Measurements from ENCODE around the gene ERP44.
A peak's percentile ranks its signal among the peaks of the same experiment; 100 is the strongest.
"Not testable (repeated sequence)": the region's sequence is repeated elsewhere in the genome, so short reads cannot be mapped to it uniquely, and the experiment has no call there.

The ERP44 gene

GRCh38 chr9:100096378-100096916 lies 2.4 kb downstream of the ERP44 start:
- DNase-seq: no peak
- Histone ChIP-seq H3K4me1 (ENCODE audit: insufficient read depth, low read length) (peaks cover 25% of the 10 kb centered on the region), H3K4me3 (ENCODE audit: low read depth in 1 of 2, low read length in 2 of 2) (no peak overlapping the region), H3K36me3 (ENCODE audit: insufficient read depth, low read length) (no peaks in the 10 kb centered on the region), H3K9ac (ENCODE audit: low read depth, low read length) (no peak overlapping the region), H3K9me3 (ENCODE audit: insufficient read depth, low read length, severe bottlenecking) (no peaks in the 10 kb centered on the region), H2AFZ (ENCODE audit: low read depth, low read length) (no peak overlapping the region), H4K20me1 (ENCODE audit: insufficient read depth, low read length) (peaks cover 17% of the 10 kb centered on the region), H3K27ac (ENCODE audit: low read length) (no peak overlapping the region), H3K79me2 (ENCODE audit: insufficient read depth, low read length) (peaks cover 85% of the 10 kb centered on the region), H3K4me2 (ENCODE audit: insufficient read depth, low read length) (peak overlapping the region; percentile 74; the same call in 1 of the 2 replicates), H3K27me3 (ENCODE audit: insufficient read depth, low read length, poor library complexity) (no peaks in the 10 kb centered on the region)
- no peak for ATAC-seq (ENCODE audit: insufficient read depth, low read depth)
- TF ChIP-seq EZH2 (IDR thresholded peaks at IDR 0.05; ENCODE audit: borderline replicate concordance, low read depth, low read length, severe bottlenecking) (no peak), CTCF (IDR thresholded peaks at IDR 0.05; ENCODE audit: borderline replicate concordance, extremely low read depth, low read length, poor library complexity, severe bottlenecking) (no peak)

- H3K27ac ChIP-seq (ENCODE audit: low read length); H3K27me3 ChIP-seq (ENCODE audit: insufficient read depth, low read length, poor library complexity); ATAC-seq (ENCODE audit: insufficient read depth, low read depth); H3K9ac ChIP-seq (ENCODE audit: low read depth, low read length); H2AFZ ChIP-seq (ENCODE audit: low read depth, low read length); H3K4me3 ChIP-seq (ENCODE audit: low read depth in 1 of 2, low read length in 2 of 2); H3K36me3 ChIP-seq (ENCODE audit: insufficient read depth, low read length); H3K4me2 ChIP-seq (ENCODE audit: insufficient read depth, low read length); DNase-seq; H3K9me3 ChIP-seq (ENCODE audit: insufficient read depth, low read length, severe bottlenecking): not testable (repeated sequence)
- H4K20me1 ChIP-seq (ENCODE audit: insufficient read depth, low read length): peaks cover 24% of the 10 kb centered on the region
- H3K79me2 ChIP-seq (ENCODE audit: insufficient read depth, low read length): peaks cover 88% of the 10 kb centered on the region
- H3K4me1 ChIP-seq (ENCODE audit: insufficient read depth, low read length): peaks cover 18% of the 10 kb centered on the region
Observed at GRCh38 chr9:100094411-100094810, 4.4 kb downstream of the ERP44 start.

- Histone ChIP-seq H2AFZ (ENCODE audit: low read depth, low read length) (no peak overlapping the region), H3K4me3 (ENCODE audit: low read depth in 1 of 2, low read length in 2 of 2) (no peak overlapping the region), H3K27me3 (ENCODE audit: insufficient read depth, low read length, poor library complexity) (no peaks in the 10 kb centered on the region), H3K4me1 (ENCODE audit: insufficient read depth, low read length) (peaks cover 13% of the 10 kb centered on the region; the same call in 1 of the 2 replicates), H3K9me3 (ENCODE audit: insufficient read depth, low read length, severe bottlenecking) (no peaks in the 10 kb centered on the region), H3K4me2 (ENCODE audit: insufficient read depth, low read length) (no peak overlapping the region), H3K9ac (ENCODE audit: low read depth, low read length) (no peak overlapping the region), H4K20me1 (ENCODE audit: insufficient read depth, low read length) (peaks cover 18% of the 10 kb centered on the region; the same call in 1 of the 2 replicates), H3K79me2 (ENCODE audit: insufficient read depth, low read length) (peaks cover 90% of the 10 kb centered on the region), H3K36me3 (ENCODE audit: insufficient read depth, low read length) (no peaks in the 10 kb centered on the region), H3K27ac (ENCODE audit: low read length) (no peak overlapping the region)
- TF ChIP-seq EZH2 (IDR thresholded peaks at IDR 0.05; ENCODE audit: borderline replicate concordance, low read depth, low read length, severe bottlenecking) (no peak), CTCF (IDR thresholded peaks at IDR 0.05; ENCODE audit: borderline replicate concordance, extremely low read depth, low read length, poor library complexity, severe bottlenecking) (no peak)
- no peak for DNase-seq
- no peak for ATAC-seq (ENCODE audit: insufficient read depth, low read depth)
Observed at GRCh38 chr9:100092066-100092465, 6.7 kb downstream of the ERP44 start.

GRCh38 chr9:100091650-100092049 lies 7.2 kb downstream of the ERP44 start:
- TF ChIP-seq CTCF (IDR thresholded peaks at IDR 0.05; ENCODE audit: borderline replicate concordance, extremely low read depth, low read length, poor library complexity, severe bottlenecking) (no peak), EZH2 (IDR thresholded peaks at IDR 0.05; ENCODE audit: borderline replicate concordance, low read depth, low read length, severe bottlenecking) (no peak)
- ATAC-seq (ENCODE audit: insufficient read depth, low read depth) (no peak), DNase-seq (no peak)
- Histone ChIP-seq H3K9me3 (ENCODE audit: insufficient read depth, low read length, severe bottlenecking) (no peaks in the 10 kb centered on the region), H3K4me2 (ENCODE audit: insufficient read depth, low read length) (no peak overlapping the region), H3K79me2 (ENCODE audit: insufficient read depth, low read length) (peaks cover 88% of the 10 kb centered on the region), H2AFZ (ENCODE audit: low read depth, low read length) (no peak overlapping the region), H3K27ac (ENCODE audit: low read length) (no peak overlapping the region), H3K36me3 (ENCODE audit: insufficient read depth, low read length) (no peaks in the 10 kb centered on the region), H3K27me3 (ENCODE audit: insufficient read depth, low read length, poor library complexity) (no peaks in the 10 kb centered on the region), H3K9ac (ENCODE audit: low read depth, low read length) (no peak overlapping the region), H4K20me1 (ENCODE audit: insufficient read depth, low read length) (peaks cover 18% of the 10 kb centered on the region; the same call in 1 of the 2 replicates), H3K4me3 (ENCODE audit: low read depth in 1 of 2, low read length in 2 of 2) (no peak overlapping the region), H3K4me1 (ENCODE audit: insufficient read depth, low read length) (peaks cover 9% of the 10 kb centered on the region; the same call in 1 of the 2 replicates)
